IPS DF 19.7 (cell line): ENCODE measurements around the gene ERAL1.
"Not testable (repeated sequence)": the region's sequence is repeated elsewhere in the genome, so short reads cannot be mapped to it uniquely, and the experiment has no call there.

Experiments
- DNase-seq: peaks from one replicate; pipeline ENCODE4 v3.0.0-alpha.2; 2013; ENCODE audit warnings: low read depth, low spot score

The ERAL1 gene

DNA sequence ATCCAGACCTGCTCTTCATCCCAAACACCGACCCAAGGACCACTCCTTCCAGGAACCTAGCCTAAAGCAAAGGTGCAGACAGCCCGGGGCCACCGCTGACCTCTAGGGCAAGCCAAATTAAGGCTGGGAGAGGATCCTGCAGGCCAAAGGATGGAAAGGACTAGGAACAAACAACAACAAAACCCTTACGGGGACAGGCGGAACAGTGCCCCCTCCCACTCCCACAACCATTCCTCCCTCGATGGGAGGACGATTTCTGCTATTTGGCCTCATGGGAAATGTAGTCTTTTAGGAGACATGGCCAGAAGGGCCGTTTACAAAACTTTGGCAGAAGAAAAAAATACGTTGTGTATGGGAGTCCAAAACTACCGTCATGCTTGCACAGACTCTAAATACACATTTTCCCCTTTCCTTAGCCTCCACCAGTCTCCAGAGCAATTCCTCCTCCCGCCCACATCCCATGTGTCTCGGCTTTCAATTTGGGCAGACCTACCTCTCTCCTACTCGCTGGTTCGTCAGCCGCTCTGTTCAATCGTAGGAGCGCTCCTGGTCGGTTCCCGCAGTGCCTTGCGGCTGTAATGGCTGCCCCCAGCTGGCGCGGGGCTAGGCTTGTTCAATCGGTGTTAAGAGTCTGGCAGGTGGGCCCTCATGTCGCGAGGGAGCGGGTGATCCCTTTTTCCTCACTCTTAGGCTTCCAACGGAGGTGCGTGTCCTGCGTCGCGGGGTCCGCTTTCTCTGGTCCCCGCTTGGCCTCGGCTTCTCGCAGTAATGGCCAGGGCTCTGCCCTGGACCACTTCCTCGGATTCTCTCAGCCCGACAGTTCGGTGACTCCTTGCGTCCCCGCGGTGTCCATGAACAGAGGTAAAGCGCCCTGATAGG is at the start of gene ERAL1:
Gene ERAL1, plus strand, starts transcription at position 560 of the 879 bp plus-strand sequence. Its CDS starts 19 bp downstream, at position 579.
- DNase-seq: peak; percentile 71

- no peak for DNase-seq
Observed at GRCh38 chr17:28807925-28808634, 46.7 kb upstream of the ERAL1 start.

DNA sequence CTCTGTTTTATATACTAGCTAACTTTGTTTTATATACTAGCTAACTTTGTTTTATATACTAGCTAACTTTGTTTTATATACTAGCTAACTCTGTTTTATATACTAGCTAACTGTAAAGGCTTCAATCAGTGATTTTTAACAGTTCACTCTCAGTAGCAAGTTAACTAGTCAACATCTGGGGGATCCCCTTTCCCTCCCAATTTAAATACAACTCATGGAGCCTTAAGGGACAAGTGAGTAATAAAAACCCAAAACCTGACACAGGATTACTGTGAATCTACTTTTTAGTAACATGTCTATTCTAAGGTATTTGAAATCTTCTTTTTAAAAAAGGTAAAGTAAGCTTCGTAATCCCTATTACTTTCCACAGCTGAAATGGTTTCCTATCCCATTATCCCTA is 44.4 kb upstream of the ERAL1 start:
- DNase-seq: no peak

GRCh38 chr17:28811651-28812090 is 43.1 kb upstream of the ERAL1 start:
- DNase-seq: no peak

DNA sequence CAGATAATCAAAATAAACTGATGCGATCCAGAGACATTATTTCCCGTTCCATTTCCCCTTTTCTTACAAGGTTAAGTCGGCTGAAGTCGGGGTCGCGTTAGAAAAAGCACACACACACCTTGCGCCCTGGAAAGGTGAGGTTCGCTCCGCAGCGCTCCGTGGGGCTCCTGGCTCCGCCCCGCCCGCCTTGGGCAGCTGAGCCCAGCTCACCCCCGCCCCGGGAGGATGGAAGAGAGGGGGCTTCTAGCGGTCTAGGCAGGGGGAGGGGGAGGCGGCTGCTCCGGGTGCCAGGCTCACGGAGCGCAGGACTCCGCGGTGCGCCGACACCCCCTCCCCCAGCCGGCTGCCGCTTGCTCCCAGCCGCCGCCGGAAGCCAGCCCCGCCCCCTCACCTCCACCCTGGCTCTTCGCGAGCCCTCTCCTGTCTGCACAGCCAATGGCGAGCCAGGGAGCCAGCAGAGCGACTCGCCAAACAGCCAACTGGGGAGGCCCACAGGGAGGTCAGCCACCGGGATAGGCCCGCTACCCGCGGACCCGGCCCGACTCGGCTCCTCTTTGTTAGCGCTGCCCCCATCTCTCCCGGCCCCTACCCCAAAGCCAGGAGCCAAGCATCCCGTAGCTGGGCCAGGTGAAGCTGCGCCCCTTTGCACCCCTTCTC is 42.6 kb upstream of the ERAL1 start:
- DNase-seq: peak; percentile 95

DNA sequence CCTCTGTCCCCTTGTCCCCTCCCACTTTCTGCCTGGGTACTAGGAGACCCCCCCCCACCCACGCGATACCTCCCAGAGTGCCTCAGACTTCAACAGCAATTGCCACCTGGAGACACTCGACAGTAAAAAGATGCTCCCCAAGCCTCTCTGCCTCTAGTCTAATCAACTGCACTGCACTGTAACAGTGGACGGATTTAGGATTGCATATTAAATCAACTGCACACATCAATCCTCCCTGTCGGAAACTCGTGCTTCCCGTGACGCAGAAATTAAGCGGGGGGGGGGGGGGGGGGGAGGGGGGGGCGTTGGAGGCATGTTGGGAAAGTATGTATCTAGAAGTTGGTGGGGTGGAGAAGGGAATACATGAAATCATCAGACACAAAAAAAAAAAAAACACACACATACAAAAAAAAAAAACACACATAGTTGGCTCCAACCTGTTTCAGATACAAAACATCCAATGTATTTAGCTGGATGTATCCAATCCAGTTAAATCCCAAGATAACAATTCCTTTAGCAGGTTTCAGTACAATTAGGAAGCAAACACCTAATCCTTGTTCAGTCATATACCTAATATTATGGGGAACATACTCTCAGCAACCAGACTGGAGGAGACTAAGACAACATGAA is 42.0 kb upstream of the ERAL1 start:
- DNase-seq: no peak

- no peak for DNase-seq
Observed at GRCh38 chr17:28816540-28816939, 38.3 kb upstream of the ERAL1 start.

- no peak for DNase-seq
Observed at GRCh38 chr17:28818819-28819221, 36.0 kb upstream of the ERAL1 start.

- no peak for DNase-seq
Observed at GRCh38 chr17:28819582-28819981, 35.2 kb upstream of the ERAL1 start.

DNA sequence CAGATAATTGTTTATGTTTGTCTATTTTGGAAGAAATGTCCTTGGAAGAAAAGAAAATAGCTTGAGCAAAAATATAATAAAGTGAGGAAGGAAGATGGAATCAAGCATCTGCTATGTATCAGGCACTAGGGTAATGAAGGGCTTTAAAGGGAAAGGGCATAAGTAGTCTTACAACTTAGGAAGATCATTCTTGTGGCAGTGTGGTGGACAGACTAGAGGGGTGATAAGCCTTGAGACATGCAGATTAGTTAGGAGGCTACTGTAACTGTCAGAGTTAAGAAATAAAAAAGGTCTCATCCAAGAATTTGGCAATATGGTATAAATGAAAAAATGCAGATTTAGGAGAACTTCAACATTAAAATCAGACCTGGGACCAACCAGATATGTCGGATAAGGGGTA is 27.1 kb upstream of the ERAL1 start:
- DNase-seq: no peak

GRCh38 chr17:28828294-28829040 is 26.3 kb upstream of the ERAL1 start:
- DNase-seq: no peak

DNA sequence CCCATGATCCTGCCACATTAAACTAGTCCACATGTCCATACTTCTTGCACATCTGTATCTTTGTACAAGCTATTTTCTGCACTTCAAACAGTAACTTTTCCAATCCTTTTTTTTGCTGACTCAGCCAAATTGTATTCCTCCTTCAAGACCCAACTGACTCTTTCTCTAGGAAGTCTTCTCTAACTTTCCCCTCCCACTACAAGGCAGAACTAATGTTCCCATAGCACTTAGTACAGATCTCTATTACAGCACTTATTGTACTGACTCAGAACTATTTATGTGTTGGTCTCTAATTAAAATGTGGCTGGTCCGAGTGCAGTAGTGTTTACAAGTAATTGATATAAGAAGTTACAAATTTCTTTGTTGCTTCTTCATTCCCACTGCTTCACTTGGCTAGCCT is 20.4 kb upstream of the ERAL1 start:
- DNase-seq: no peak

GRCh38 chr17:28836541-28836940 is 18.3 kb upstream of the ERAL1 start:
- DNase-seq: not testable (repeated sequence)

- DNase-seq: no peak
Observed at GRCh38 chr17:28839221-28839620, 15.6 kb upstream of the ERAL1 start.

GRCh38 chr17:28841901-28842281 is 12.9 kb upstream of the ERAL1 start:
- no peak for DNase-seq

GRCh38 chr17:28842282-28843012 is 12.4 kb upstream of the ERAL1 start, which contains the start of gene FAM222B:
TSS of gene FAM222B (minus strand) at chr17:28842790. CDS start at chr17:28766667, 76,123 bp downstream.
- DNase-seq: peak; percentile 70

- DNase-seq: no peak
Observed at GRCh38 chr17:28843816-28844148, 11.0 kb upstream of the ERAL1 start.

DNA sequence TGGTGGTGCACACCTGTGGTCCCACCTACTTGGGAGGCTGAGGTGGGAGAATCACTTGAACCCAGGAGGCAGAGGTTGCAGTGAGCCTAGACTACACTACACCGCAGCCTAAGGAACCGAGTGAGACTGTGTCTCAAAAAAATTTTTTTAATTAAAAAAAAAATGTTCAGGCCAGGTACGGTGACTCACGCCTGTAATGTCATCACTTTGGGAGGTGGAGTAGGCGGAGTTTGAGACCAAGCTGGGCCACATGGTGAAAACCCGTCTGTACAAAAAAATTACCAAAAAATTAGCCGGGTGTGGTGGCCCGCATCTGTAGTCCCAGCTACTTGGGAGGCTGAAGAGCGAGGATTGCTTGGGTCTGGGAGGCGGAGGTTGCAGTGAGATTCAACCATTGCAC is 8.6 kb upstream of the ERAL1 start:
- no peak for DNase-seq

GRCh38 chr17:28846699-28847098 is 8.1 kb upstream of the ERAL1 start:
- DNase-seq: not testable (repeated sequence)

DNA sequence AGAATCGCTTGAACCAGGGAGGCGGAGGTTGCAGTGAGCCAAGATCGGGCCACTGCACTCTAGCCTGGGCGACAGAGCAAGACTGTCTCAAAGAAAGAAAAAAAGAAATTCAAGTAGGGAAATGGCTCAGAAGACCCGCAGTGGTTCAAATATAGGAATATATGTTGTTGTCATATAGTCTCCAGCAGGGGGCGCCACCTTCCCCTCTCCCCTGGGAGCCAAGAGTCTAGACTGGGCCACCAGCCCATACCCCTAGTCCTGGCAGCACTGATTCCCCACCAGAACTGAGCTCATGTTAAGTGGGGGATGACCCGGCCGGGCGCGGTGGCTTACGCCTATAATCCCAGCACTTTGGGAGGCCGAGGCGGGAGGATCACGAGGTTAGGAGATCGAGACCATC is 6.1 kb upstream of the ERAL1 start:
- DNase-seq: not testable (repeated sequence)
